Neural cell (in vitro differentiated cells): ENCODE results near the gene JAZF1.

Experiments
- CTCF ChIP-seq: fragments of 450-650 bp; IDR thresholded peaks from 2 replicates; pipeline ENCODE4 v1.5.1; 2014; ENCODE audit warnings: antibody characterized with exemption, mild to moderate bottlenecking, moderate library complexity; ENCODE audit not compliant: poor library complexity, severe bottlenecking
- EP300 ChIP-seq: fragments of 450-650 bp; conservative IDR thresholded peaks from 2 replicates; pipeline ENCODE4 v1.6.1; 2014; ENCODE audit warnings: antibody characterized with exemption, mild to moderate bottlenecking, moderate library complexity; ENCODE audit not compliant: poor library complexity, severe bottlenecking
- EZH2 ChIP-seq: fragments of 200-600, 300-800 bp; shearing (Covaris generic), sonication (generic); IDR thresholded peaks from 2 replicates; pipeline ENCODE4 v1.6.1; 2014; ENCODE audit warnings: antibody characterized with exemption, low read length, borderline replicate concordance, mild to moderate bottlenecking; ENCODE audit not compliant: insufficient read depth, poor library complexity, severe bottlenecking
- POLR2AphosphoS5 ChIP-seq: IDR thresholded peaks from 2 replicates; pipeline ENCODE4 v1.6.1; 2012
- SMC3 ChIP-seq: fragments of 450-650 bp; conservative IDR thresholded peaks from 2 replicates; pipeline ENCODE4 v1.6.1; 2014; ENCODE audit warnings: antibody characterized with exemption, mild to moderate bottlenecking, moderate library complexity; ENCODE audit not compliant: poor library complexity
- TAF1 ChIP-seq: IDR thresholded peaks from 2 replicates; pipeline ENCODE4 v1.6.1; 2012; ENCODE audit warnings: low read depth

DNA sequence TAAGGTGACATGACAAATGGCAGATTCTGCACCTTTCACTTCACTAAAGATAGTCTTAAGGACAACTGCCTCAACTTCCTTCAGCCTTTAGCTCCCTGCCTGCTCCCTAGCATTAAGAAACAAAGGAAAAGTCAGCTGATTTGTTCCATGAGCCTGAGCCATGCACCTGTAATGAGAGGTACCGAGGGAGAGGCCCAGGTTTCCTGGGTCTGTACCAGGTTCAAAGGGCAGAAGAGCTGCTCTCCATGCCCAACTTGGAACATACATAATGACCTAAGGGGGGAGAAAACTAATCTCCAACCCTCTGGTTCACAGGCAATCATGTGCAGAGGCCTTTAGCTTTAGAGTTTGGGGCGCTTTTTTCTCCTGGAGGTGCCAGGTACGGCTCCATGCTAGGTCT, 111.2 kb downstream of the JAZF1 start:
- no peak for TF ChIP-seq CTCF
- TF ChIP-seq POLR2AphosphoS5, result no peak
- TF ChIP-seq SMC3, result no peak
- no peak for TF ChIP-seq TAF1
- TF ChIP-seq EZH2, result no peak
- no peak for TF ChIP-seq EP300
